NK-92 treated with Interleukin-12 subunit alpha and Interleukin-12 subunit beta, amount 100 ng/mL, for 24 hours (cell line): ENCODE data around the gene MAPKBP1.
A peak's percentile ranks its signal among the peaks of the same experiment; 100 is the strongest.
"Not testable (repeated sequence)": the region's sequence is repeated elsewhere in the genome, so short reads cannot be mapped to it uniquely, and the experiment has no call there.

Experiments
- DNase-seq: peaks from one replicate; lab custom pipeline; 2025; lab: John Stamatoyannopoulos, UW

Gene MAPKBP1, protein sequence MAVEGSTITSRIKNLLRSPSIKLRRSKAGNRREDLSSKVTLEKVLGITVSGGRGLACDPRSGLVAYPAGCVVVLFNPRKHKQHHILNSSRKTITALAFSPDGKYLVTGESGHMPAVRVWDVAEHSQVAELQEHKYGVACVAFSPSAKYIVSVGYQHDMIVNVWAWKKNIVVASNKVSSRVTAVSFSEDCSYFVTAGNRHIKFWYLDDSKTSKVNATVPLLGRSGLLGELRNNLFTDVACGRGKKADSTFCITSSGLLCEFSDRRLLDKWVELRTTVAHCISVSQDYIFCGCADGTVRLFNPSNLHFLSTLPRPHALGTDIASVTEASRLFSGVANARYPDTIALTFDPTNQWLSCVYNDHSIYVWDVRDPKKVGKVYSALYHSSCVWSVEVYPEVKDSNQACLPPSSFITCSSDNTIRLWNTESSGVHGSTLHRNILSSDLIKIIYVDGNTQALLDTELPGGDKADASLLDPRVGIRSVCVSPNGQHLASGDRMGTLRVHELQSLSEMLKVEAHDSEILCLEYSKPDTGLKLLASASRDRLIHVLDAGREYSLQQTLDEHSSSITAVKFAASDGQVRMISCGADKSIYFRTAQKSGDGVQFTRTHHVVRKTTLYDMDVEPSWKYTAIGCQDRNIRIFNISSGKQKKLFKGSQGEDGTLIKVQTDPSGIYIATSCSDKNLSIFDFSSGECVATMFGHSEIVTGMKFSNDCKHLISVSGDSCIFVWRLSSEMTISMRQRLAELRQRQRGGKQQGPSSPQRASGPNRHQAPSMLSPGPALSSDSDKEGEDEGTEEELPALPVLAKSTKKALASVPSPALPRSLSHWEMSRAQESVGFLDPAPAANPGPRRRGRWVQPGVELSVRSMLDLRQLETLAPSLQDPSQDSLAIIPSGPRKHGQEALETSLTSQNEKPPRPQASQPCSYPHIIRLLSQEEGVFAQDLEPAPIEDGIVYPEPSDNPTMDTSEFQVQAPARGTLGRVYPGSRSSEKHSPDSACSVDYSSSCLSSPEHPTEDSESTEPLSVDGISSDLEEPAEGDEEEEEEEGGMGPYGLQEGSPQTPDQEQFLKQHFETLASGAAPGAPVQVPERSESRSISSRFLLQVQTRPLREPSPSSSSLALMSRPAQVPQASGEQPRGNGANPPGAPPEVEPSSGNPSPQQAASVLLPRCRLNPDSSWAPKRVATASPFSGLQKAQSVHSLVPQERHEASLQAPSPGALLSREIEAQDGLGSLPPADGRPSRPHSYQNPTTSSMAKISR (N-terminal part only)

DNA sequence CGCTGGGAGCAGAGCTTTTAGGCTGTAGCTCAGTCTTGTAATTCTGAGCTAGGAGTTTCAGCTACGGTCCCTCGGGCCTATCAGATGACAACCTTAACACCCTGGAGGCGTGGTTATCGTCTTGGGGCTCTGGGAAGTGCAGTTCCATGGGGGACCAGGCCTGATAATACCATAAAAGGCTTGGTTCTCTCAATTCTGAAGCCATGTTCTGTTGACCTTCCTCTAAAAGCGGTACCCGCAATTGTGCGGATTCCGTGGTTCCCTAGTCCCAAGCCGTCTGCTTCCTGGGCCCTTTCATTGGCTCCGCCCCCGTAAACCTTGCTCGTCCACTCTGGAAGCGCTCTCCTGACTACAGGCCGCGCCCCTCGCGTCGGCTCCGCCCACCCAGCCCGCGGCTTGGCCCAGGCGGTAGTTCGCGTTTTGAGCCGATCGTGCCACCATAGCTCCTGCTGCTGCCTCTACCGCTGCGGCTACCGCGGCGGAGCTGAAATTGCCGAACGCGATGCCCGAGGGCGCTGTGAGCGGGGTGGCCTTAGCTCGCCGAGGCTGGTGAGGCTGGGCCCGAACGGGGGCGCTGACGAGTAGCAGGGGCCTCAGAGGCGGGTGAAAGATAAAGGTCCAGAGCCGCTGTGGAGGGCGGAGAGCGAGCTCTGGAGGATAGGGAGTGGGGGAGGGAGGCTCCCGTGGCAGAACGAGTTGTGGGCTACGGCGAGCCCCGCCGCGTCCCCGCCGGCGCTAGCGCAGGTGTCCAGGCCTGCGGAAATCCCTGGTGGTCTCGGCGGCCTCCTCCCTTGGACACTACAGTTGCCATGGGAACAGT, at the start of gene MAPKBP1:
MAPKBP1 (plus strand) TSS at position 423 of the 820 bp plus-strand sequence. CDS start 792 bp downstream, outside the sequence.
- DNase-seq, result peak; percentile 98

DNA sequence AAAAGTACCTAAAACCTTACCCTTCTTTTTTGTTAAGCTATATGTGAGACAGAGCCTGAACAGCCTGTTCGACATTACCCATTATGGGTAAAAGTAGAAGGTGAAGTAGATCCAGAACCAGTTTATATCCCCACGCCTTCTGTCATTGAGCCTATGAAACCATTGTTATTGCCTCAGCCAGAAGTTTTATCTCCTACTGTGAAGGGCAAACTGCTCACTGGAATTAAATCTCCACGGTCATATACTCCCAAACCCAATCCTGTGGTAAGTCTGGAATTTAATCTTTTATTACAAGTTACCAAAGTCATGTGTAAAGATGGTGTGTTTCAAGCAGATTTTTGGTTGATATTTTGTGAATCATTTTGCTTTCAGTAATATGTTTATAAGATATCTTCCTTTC, 47.1 kb upstream of the MAPKBP1 start:
- DNase-seq, result no peak

DNA sequence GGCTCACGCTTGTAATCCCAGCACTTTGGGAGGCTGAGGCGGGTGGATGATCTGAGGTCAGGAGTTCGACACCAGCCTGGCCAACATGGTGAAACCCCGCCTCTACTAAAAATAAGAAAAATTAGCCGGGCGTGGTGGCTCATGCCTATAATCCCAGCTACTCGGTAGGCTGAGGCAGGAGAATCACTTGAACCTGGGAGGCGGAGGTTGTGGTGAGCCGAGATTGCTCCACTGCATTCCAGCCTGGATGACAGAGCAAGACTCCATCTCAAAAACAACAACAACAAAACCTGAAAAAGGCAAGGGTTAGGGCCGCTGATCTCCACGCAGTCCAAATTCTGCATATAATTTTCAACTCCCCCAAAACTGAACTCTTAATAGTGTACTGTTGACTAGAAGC, 46.2 kb upstream of the MAPKBP1 start:
- not testable (repeated sequence) for DNase-seq

DNA sequence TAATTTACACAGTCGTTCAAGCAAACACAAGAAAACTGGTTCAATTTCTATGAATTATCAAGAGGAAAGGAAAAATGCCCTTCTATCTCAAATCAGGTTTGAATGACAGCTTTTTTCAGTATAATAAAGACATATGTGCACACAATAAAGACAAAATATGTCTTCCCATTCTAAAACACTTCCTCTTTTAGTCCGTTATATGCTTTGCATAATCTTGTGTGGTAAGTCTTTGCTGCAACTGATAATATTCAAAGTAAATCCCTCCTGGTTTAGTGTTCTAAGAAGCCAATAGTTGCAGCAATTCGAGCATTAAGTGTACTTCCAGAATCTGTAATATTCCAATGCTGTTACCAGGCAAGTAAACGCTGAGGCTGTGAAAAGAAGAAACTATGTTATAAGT, 43.7 kb upstream of the MAPKBP1 start:
- no peak for DNase-seq

DNA sequence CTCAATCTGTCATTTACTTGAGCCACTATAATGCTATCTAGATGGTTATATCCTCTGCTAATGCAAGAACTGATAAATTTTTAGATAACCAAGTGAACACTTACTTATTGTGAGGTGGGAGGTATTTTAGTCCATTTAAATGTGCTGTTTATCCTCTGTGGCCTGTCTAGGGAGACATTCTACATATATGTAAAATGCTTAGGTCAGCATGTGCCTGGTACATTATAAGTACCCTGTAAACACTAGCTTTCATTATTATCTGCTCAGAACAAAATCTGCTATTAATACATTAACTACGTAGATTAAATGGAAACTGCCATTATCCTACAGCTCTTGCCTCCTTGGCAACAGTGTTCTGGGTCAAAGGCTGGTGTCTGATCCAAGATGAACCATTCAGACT, 41.8 kb upstream of the MAPKBP1 start:
- DNase-seq, result no peak

DNA sequence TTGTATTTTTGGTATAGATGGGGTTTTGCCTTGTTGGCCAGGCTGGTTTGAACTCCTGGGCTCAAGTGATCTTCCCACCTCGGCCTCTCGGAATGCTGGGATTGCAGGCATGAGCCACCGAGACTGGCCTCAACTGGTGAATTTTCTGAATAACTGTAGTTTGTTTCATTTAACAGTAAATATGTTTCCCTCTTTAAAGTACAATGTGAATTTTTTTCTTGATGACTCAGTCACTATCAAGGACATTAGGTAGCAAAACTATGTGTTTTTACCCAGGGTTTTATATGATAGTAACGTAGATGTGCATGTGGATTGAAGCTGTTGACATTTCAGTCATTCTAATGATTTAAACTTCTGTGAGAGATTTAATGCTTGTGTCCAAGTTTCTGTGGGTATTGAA, 40.2 kb upstream of the MAPKBP1 start:
- DNase-seq, result no peak

DNA sequence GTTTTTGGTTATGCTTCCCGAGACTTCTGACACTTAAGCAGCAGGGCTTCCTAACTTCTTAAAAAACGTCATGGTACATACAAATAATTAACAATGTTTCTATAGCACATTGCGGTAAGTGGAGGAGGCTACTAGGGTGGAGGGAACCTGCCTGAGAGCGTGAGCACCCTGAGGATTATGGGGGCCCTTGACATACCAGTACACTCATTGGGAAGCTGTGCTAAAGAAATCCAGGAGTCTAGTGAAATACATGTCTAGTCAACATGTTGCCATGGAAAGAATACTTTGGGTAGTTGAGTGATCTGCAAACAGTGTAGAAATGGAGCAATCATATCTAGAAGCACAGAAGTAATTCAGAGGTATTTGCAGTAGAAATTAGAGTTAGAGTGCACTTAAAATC, 39.2 kb upstream of the MAPKBP1 start:
- no peak for DNase-seq

DNA sequence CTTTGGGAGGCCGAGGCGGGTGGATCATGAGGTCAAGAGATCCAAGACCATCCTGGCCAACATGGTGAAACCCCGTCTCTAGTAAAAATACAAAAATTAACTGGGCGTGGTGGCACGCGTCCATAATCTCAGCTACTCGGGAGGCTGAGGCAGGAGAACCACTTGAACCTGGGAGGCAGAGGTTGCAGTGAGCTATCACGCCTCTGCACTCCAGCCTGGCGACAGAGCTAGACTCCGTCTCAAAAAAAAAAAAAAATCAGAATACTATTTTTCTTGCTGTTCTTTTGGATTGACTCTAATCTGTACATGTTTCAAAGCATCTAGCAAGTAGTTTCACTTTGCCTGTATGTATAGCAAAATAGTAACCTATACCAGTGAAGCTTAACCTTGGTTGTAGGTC, 38.8 kb upstream of the MAPKBP1 start:
- not testable (repeated sequence) for DNase-seq

DNA sequence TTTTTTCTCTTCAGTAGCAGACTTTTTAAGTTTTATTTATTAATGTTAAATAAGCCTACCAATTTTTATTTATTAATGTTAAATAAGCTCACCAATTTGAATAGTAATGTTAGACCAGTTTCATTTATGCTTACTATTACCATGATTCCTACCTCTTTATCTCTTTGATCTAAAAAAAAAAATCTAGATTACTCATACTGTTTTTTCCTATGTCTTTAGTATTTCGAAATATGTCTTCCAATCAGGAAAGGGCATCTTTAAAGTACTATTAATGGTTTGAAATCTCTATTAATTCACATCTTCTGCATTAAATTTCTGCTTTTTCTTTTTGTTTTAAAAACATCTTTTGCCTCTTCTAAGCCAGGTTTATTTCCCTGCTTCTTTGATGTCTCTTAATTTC, 27.5 kb upstream of the MAPKBP1 start:
- DNase-seq, result no peak

DNA sequence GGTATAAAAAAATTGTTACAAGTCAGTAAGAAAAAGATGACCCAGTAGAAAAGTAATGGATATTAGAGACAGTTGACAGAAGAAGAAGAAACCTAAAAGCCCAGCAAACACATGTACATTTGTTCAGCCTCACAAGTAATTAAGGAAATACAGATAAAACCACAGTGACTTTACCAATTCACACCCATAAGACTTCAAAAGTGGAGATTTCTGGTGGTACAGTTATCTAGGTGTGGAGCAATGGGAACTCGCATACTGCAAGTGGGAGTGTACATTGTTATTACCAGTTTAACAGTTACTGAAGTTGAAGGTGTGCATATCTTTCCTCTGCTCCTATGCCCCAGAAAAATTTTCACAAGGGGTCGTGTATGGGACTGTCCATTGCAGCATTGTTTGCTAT, 18.1 kb upstream of the MAPKBP1 start:
- no peak for DNase-seq

DNA sequence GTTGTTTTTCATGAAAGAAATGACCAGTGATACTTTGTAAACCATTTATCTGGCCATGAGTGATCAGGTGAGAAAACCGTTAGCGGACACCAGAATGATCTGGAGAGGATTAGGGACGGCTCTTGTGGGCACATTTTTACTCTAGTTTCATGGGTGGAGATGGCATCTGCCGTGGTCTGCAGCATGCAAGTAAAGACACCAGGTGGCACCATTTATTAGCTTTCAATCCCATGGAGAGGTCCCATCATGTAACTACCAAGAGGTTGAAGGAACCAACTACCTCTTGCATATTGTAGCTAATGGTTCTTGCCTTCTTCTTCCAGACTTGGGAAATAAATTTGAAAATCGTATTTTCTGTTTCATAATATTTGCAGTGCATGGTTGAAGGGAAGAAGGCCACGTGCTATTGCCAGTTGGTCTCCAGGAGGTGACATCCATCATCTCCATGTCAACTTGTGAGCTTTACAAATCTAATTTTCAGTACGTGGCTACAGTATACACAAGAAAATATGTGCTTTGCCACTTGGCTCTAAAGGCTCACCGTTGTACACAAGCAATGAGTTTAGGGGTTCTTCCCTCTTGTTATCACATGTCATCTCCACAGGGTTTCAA, 1.5 kb upstream of the MAPKBP1 start:
- peak; percentile 30 for DNase-seq

DNA sequence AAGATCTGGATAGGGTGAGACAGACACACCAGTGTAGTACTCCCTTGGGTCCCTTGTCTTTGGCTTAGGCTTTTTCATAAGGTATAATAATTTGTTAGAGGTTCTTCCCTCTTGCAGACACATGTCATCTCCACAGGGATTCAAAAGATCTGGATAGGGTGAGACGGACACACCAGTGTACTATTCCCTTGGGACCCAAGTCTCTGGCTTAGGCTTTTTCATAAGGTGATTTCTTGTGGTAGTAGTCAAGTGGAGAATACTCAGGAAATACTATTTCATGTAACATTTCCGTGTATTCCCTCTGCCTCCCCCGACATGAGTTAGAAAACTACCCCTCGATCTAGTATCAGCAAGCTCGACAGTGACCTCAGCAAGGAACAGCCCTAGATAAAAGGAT, 954 bp upstream of the MAPKBP1 start:
- DNase-seq, result no peak

DNA sequence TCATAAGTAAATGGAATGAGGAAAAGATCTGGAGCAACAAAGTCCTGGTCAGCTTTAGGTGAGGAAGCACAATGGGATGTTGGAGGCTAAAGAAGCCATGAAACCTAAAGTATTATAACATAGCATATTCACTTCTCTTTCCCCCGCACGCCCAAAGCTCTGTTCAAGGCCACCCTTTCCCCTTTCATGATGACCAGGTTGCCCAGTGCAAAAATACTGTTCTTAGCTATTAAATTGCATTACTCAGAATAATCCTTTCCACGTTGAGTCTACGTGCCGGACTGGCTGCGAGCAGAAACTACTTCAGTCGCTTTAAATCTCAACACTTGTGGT, 589 bp upstream of the MAPKBP1 start:
- DNase-seq, result no peak

DNA sequence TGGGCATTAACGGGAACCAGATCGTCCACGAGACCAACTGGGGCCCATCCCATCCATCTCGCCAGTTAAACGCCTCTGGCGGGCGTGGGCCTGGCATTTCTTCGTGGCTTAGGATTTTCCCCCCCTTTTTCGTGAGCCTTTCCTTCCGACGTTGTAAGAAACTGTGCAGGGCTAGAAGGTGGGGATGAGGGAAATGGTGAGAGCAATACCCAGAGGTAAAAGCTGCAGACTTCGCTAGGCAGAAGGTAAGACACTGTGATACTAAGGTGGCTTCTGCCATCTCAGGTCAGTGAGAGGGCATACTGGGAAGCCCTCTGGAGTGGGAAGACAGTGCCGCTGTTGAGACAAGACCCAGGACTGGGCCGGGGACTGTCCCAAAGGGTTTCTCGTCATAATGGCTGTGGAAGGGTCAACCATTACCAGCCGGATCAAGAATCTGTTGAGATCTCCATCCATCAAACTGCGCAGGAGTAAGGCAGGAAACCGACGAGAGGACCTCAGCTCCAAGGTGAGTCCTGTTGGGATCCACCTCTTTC, 666 bp downstream of the MAPKBP1 start:
- DNase-seq, result no peak

DNA sequence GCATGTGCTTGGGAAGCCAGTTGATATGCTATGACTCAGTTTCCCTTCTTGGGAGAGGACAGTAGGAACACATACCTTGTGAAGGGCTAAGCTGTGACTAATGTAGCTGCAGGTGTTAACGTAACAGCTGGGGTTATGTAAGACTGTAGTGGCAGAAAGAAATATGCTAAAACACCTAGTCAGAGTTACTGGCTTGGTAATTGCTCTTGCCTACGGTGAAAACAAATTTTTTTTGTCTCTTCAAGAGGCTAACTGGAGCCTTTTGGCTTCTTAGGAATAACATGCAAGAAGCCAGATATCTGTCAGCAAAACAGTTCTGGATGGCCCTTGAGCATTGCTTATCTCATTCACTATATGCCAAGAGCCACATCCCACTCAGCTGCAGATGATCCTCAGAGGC, 1.4 kb downstream of the MAPKBP1 start:
- no peak for DNase-seq

DNA sequence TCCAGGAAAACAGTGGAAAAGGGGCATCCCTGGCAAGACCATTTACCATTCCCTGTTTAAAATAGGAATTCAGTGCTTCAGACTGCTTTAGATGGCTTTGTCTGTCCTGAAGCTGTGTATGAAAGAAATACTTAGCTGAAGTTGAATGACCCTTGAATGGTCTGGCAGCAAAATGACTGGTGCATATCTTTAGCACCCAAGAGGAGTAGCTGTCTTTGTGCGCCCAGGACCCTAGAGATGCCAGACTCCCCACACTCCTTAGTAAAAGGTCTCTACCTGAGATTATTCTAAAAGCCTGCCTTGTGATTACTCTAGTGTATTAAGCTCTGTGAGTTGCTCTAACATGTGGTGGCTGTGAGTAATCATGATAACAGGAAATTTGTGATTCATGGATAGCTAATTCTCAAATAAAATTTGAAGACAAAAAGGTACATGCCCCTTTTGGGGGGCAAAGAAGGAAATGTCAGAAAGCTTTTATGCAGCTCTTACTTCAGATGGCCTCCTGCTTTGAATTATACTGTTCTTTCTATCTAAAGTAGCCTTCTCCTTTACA, 3.2 kb downstream of the MAPKBP1 start:
- DNase-seq, result no peak

DNA sequence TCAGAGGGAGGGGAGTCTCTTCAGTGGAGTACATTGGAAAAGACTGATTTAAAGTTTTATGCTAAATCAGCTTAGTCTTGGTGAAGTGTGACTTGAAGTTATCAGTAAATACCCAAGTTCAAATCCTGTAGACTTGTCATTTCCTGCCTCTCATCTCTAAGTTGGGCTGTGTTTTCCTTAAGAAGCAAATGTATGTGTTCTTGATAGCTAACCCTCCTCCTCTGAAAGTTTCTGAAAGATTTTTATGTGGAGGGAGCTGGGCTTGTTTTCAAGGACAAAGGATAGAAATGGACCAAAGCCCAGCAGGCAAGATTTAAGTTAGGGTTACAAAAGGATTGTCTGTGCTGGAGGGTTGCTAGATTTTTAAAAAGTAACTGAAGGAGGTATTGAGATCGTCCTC, 4.2 kb downstream of the MAPKBP1 start:
- no peak for DNase-seq

DNA sequence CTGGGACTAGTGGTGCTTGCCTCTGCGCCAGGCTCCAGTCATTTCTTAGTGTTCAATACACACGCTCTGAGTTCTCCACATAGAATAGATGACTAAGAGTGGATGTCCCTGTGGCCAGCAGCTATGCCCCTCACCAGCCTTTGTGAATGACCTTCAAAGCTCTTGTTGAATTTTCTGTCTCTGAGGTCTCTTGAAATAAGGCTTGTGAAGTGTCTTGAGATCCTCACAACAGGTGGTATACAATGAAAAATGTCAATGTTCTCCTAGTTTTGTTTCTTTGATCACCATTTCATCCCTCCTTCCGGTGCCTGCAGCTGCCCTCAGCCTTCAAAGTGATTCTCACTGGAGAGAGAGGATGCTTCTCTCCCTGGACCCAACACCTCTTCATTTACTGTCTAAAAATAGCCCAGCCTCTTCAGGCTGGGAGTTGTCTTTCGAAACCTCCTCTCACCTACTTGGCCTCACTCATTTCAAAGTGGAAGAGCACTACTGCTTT, 5.4 kb downstream of the MAPKBP1 start:
- no peak for DNase-seq

DNA sequence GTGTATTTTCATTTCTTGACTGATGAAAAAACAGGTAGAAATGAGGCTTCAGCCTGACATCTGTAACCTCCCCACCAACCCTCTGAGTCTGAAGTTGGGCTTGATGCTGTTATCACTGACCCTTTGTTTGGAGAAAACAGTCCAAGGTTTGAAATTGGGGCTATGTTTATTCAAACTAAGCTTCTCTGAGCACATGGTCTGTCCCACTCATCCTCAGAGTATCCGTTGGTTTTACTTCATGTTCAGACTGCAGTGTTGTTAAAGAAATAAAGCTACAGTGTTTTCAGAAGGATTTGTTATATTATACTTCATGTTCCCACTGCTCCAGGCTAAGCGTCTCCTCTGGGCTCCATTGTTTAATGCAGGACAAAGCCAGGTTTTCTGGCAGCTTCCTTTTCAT, 6.0 kb downstream of the MAPKBP1 start:
- no peak for DNase-seq

DNA sequence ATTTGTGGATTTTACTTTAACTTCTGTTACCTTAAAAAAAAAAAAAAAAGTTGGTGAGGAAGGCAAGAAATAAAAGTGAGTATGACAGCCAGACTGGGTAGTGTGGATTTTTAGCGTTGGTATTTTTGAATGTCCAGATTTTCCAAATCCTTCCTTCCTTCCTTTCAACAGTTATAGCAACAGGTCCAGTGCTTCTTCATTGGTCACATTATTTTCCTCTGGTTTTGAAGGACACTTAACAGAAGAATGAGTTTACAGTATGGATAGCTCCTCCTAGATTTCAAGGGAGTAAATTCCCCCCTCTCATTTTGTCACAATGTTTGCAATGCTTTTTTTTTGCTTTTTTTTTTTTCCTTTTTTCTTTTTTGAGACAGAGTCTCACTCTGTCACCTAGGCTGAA, 6.4 kb downstream of the MAPKBP1 start:
- no peak for DNase-seq
